GM19324 (cell line): Measurements from ENCODE around the gene DIP2C.
"Not testable (repeated sequence)": the region's sequence is repeated elsewhere in the genome, so short reads cannot be mapped to it uniquely, and the experiment has no call there.

ENCODE experiments used
- ATAC-seq: cut with Tn5 transposase; IDR thresholded peaks from one replicate; pipeline ENCODE4 v1.9.1; 2021; ENCODE audit warnings: mild to moderate bottlenecking, moderate library complexity; ENCODE audit not compliant: unreplicated experiment, low FRiP score

The DIP2C gene

DNA sequence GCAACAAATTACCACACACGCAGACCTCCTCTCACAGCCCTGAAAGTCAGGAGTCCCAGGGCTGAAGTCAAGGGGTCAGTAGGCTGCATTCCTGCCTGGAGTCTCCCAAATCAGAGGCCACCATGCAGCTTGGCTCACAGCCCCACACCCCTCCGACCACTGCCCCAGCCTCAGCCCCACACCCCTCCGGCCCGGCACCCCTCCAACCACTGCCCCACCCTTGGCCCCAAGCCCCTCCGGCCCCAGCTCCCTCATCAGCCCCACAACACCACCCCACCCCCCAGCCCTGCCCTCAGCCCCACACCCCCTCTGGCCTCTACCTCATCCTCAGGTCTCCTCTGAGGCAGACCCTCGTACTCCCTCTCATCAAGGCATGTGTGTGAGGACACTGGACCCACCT is 85.7 kb downstream of the DIP2C start:
- no peak for ATAC-seq

DNA sequence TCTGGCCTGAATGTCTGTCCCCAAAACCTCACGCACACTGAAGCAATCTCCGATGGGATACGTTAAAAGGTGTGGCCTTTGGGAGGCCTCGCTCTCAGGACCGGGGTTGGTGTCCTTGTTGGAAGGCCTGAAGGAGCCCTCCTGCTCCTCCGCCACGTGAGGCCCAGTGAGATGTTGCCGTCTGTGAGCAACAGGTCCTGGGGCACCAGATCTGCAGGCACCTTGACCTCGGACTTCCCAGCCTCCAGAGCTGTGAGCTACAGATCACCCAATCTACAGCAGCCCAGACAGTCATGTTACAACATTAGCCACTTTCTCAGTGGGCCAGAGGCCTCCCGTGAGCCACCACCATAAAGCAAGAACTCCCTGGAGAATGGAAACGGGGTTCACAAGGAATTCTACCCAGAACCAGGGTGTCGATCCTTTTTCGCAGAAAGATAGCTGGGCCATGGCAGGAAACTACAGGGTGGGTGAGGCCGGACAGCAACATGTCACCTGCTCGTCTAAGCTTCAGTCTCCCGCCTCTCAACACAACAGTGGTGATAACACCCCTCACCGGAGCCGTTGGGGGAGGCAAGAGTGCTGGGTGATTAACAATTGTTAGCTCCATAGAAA is 87.0 kb downstream of the DIP2C start:
- no peak for ATAC-seq

DNA sequence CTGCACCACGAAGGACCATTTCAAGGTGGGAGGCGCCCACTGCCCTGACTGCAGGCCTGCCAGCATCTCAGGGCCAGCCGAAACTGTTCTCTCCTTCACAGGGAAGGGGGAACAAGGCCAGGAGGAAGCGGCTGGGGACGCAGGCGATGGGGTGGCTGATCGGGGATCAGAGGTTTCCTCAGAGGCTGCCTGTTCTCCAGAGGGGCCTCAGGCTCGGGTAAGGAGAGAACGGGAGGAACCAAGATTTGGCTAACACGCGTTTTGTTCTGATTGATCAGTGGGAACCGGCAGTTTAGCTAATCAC is 87.9 kb downstream of the DIP2C start:
- no peak for ATAC-seq

DNA sequence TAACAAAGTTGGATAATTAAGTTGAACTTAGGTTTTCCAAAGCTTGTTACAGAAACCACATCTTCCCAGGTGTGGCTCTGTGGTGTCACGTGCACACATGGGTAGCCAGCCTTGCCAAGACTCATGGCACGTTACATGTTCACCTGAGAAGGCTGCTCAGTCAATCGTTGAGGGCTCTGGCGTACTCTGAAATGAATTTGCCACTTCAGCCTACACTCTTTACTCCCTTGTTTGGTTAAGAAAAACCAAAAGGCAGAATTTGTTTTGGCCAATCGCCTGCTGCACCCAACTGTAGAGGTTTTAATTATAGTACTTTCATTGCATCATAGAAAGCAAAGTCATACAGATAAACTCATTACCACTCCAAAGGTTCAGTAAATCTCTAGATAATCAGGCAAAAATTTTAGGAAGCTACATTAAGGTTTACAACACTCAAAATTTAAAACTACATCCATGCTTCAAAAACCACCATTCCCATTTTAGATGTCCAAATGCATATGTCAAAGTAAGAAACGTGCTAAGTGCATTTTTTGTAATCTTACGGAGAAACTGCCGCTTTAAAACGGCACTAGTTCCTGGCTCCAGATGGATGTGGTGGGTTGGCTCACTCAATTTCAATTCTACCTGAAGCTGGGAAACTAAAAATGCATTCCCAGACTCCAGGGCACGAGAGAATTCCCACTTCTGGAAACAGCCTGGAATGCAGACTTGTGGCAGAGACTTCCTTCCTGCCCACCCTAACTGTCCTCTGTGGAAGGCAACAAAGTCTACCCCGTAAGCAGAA is 88.4 kb downstream of the DIP2C start:
- no peak for ATAC-seq

DNA sequence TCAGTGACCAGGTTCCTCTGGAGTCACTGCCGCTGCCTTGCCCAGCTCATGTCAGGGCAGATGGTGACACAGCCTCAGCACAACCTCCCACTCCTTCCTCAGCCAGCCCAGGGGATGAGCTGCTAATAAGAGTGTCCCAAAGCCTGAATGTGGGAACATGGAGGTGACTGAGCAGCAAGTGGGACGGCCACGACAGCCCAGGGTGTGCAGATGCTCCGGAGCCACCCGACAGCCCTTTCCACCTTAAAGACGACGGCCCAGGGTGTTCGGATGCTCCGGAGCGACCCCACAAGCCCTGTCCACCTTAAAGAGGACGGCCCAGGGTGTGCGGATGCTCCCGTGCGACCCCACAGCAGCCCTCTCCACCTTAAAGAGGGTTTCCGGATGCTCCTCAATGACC is 89.2 kb downstream of the DIP2C start:
- ATAC-seq = no peak

DNA sequence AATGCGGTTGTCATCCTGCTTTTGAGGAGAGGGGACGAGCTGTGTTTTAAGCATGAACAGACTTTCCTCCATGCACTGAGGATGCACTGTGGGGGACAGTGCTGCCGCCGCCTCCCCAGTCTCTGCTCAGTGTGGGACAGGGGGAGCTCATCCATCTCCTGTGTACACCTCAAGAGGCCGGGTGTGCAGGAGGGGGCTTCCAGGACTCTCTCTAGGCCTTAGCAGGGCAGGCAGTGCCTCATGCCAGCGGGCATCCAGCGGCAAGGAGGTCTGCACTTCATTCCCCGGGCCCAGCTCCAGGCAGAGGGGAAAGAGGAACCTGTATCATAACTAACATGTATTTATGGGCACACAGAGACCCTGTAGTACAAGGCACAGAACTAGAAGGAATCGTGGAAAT is 89.7 kb downstream of the DIP2C start:
- ATAC-seq = no peak

DNA sequence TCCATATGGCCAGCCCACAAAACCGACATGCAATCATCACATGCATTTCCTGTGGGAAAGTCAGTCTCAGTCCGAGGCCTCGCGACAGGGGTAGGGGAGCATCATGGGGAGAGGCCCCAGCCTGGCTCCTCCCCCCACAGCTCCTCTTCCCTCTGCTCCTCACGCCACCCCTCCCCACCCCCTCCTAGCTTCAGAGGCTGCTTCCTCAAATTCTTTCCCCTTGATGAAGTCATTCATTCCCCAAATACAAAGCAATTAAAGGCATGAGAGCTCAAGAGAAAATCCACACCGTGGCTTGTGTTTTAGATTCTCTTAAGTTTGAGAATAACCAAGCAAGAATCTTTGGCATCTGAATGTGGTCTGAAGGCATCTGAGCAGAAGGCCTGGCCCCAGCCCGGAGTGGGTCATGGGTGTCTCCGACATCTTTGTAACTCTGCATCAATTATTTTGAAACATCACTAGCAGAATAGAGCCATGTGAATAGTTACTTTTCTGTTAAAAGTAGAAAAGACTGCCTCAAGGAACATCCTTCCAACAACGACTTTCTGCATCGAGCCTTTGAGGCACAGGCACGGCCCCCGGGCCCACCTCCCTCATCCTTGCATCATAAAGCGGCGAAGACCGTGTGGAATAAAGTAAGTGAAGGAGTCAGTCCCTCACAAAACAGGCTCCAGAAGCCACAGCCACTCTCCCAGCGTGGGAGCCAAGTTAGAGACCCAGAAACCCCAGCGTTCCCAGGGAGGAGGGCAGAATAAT is 90.9 kb downstream of the DIP2C start:
- ATAC-seq = no peak

DNA sequence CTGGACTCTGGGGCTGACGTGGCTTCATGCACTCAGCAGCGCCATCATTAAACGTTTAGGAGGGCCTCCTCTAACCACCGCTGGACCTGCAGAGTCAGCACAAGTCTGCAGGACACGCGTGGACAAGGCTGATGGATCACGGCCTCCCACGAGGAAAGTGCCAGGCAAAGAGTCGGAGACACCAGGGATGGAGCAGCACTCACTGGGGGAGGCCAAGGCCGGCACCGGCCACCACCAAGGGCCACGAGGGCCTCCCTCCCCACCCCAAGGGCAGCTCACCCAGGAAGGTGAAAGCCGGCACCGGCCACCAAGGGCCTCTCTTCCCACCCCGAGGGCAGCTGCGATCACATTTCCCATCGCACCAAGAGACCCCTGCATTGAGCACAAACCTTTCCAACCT is 91.5 kb downstream of the DIP2C start:
- ATAC-seq = no peak

DNA sequence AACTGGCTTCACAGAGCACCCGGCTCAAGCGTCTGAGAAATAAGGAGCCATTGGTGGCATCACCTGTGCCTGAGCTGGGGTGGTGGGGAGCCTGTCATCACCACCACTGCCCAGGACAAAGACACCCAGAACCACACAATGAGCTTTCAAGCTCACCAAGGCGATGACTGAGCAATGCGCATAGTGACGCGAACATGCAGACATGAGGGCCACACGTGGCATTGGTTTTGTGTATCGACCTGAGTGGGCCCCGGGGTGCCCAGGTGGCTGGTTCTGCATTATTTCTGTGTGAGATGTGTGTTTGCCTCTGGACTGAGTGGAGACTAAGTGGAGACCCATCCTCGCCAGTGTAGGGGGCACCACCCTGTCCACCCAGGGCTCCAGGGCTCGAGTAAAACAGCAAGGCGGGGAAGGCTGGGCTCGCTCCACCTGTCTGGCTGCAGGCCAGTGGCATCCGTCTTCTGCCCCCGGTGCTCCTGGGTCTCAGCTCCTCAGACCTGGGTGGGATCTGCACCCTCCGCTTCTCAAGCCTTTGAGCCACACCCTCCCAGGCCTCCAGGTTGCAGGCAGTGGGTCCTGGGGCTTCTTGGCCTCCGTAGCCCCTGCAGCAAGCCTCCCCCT is 92.6 kb downstream of the DIP2C start:
- no peak for ATAC-seq

DNA sequence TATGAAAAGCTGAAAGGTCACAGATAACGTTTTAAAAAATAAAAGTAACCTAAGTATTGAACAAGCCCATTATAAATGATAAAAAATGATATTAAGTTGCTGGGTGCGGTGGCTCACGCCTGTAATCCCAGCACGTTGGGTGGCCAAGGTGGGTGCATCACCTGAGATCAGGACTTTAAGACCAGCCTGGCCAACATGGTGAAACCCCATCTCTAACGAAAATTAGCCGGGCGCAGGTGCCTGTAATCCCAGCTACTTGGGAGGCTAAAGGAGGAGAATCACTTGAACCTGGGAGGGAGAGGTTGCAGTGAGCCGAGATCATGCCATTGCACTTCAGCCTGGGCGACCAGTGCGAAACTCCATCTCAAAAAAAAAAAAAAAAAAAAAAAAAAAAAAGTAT is 93.3 kb downstream of the DIP2C start:
- ATAC-seq = not testable (repeated sequence)

DNA sequence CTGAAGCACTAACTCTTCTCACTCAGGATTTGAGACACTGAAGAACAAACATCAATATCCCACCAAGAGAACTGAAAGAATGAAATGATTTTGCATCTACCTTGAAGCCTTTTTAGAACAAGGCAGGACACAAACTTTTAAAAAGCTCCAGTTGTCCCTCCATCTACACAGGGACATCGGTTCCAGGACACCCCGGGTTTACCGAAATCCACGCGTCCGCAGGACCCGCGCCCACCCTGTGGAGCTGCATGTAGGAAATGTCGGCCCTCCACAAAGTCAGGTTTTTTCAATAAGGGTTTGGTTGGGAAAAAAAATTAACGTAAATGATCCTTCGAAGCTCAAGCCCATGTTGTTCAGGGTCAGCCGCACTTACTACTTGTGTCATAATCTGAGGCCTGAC is 94.0 kb downstream of the DIP2C start:
- ATAC-seq = no peak

DNA sequence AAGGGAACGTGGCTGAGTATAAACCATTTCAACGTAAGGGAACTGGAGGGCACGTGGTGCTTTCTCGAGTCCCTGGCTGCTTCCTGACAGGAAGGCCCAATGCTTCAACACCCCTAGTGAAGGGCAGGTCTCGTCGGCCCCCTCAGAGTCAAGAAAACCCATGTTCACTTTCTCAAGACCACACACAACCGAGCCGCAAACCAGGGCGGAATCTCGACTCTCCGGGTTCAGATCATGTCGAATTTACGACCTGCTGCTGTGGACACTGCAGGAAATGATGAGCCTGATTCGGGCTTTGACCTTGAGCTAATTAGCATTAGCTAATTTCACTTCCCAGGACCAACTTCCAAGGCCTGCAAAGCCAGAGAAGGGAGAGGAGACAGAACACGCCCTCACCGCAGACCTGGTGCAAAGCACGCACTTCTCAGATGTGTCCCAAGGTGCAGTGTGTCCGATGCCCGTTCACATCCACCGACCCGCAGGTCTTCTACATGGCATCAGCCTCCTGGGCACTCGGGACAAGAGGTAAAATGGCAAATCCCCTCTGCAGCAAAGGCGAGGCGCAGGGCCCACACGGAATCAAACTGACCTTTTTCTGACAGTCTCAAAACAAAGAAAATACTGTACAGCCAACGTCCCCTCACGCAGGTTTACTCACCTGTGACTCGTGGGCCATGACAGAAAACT is 94.7 kb downstream of the DIP2C start:
- ATAC-seq = no peak

DNA sequence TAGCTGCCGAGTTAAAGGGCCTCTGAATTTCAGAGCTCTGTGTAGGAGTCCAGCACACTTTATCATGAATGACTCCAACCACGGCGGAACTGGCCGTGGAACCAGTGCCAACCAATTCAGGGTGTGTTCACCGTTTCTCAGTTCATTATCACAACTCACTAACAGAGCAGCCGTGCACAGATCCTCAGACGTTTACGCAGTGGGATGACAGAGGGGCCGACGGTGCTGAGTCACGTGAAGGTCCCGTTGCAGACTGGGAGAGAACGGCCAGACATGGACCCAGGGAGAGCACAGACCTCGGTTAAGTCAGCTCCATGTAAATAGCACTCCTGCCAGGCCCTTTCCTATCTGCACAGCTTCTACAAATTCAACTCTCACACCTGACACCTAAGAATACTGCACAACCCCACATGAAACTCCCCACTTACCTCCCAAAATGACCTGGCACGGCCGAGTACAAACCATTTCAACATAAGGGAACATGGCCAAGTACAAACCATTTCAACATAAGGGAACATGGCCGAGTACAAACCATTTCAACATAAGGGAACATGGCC is 95.5 kb downstream of the DIP2C start:
- no peak for ATAC-seq

DNA sequence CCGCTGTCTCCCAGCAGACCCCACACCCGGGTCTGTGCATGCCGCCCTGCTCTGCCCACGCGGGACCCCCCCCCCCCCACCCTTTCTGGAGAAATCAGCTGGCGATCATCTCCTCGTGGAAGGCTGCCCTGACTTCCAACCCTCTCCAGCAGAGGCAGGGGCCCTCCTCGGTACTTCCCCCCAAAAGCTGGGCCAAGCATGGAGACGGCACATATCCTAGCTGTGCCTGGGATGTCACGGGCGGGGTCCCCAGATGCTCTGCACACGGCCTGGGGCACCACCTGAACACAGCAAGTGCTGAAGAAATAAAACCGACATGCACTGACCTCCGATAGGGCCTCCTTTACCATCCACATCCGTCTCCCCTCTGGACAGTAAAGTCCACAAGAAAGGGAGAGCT is 96.0 kb downstream of the DIP2C start:
- no peak for ATAC-seq

DNA sequence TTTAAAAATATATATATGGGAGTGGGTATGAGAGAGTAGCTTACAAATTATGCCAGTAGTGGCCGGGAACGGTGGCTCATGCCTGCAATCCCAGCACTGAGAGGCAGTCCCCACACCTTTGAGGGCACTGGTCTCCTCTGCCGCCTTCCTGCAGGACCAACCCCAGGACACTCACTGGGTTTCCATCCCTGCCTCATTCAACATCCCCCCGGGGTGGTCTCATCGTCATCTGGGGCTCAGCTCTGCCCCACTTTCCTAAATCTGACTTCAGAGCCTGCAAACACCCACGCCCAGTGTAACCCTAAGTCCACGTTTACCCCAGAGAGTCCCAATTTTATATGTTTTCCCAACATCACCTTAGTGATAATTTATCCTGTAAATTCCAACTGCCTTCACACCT is 96.5 kb downstream of the DIP2C start:
- no peak for ATAC-seq

DNA sequence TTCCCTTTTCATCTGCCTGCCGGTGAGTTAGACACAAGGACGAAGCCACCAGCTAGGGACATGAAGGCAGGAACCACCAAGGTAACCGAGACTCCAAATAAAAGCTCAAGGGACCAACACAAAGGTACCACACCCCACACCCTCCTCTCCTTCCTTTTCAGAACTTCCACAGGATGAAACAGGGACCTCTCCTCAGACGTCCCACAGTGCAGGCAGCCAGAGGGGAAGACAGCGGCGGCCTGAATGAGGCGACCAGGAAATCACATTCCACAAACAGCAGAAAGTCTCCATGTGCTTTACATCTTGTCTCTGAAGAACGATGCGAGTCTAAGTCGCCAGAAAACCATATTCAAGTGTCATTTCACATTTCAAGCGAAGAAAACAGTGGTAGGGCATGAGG is 97.8 kb downstream of the DIP2C start:
- ATAC-seq = no peak

DNA sequence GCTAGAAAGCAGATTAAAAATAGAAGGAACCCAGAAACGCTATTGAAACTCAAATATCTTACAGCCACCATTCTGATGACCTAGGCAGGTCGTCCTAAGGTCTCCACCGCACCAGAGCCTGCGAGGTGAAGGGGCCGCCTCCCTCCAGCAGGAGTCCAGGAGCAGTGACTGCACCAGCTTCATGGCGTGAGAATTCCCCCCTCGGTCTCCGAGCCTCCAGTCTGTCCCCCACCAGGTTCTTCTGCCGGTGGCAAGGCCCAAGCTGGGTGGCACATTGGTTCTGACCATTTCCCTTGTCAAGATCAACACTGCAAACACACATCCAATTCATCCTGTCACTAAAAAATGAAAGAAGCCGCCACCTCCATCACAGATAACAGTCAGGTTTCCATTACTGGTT is 98.7 kb downstream of the DIP2C start:
- ATAC-seq = no peak

DNA sequence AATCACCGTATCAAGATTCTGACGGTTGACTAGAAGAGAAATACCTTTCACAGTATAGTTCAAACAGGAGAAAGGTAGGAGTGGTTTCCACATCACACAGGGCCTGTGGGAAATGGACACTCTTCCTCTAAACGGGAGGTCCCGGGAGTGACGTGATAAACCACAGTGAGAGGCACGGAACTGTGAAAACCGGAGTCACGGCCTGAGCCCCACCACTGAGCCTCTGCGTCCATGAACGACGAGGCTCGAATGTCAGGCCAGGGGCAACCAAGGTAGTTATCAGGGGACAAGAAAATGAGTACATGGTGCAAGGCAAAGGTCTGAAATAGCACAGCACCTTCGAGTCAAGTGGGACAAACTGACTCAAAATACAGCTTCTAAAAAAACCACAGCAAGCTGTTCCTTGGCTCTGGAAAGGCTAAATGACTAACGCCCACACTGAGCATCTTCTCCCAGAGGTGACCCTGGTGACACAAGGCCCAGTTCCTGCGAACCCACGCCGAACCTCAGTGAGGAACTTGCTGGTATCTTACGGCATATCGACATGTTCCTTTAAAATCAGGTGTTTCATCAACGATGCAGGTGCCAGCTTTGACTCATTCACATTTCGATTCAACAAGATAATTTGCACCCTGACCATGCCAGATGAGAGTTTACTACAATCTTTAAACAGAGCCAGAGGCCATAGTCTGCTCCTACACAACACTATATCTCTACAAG is 99.3 kb downstream of the DIP2C start:
- ATAC-seq = no peak

DNA sequence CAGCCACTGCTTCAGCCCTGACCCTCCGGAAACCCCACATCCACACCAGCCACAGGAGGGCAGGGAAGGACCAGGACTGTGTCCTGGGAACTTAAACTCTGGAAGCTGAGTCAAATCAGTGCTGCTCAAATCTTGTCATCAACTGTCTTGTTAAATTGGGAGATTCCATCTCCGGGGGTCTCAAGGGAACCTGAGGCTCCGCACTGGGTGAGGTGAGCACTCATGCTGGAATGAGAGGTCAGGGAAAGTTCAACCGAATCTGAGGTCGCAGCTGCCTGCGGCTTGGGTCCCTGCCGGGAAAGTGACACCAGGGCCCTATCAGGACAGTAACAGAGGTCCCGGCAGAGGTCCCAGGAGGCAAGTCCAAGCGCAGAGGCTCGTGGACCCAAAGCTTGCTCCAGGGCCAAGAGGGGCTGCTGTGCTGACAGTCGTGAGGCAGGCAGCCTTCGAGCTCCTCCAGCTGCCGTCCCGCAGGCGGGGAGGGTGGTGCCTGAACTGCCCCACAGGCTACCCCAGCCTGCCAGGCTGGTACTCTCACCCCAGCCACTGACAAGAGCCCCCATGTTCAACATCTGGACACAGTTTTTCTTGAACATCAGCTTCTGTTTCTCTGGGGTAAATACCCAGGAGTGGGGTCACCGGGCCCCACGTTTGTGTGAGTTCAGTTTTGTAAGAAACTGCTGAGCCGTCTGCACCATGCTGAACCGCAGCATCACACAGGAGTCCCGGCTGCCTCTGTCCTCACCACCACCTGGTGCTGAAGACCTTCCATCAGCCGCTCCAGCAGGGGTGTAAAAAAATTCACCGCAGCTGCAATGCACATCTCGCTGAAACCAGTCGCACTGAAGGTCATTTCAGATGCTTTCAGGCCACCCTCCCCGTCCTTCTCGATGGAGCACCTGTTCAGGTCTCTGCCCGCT is 101.0 kb downstream of the DIP2C start:
- no peak for ATAC-seq
